Natural killer cell (primary cell): ENCODE measurements around the gene CYP11A1. TPM values are rescaled to one million over a fixed set of nuclear protein-coding genes. Genes with fewer than 3 reads are reported as not detected.

Source experiments
- ATAC-seq, 3 donors: fragments of 150-1000 bp in 2 of 3; fragments of 200-7000 bp in 1 of 3; cut with Tn5 transposase; 1 replicate in 1 of 3; 2 replicates in 2 of 3; pipeline ENCODE4 v1.10.0; 2021; ENCODE audit warnings: mild to moderate bottlenecking in 2 of 3, moderate library complexity in 2 of 3
- DNase-seq, 2 donors: peaks; one replicate each; pipeline versions ENCODE4 v3.0.0 to v3.0.0-alpha.2; 2013 to 2021; ENCODE audit warnings: mixed read lengths in 1 of 2
- H3K27ac ChIP-seq: one replicate; pipeline ENCODE4 v1.5.1; 2013; ENCODE audit warnings: mild to moderate bottlenecking, low read length
- H3K27me3 ChIP-seq: one replicate; pipeline ENCODE4 v1.6.1; 2013; ENCODE audit warnings: low read length; ENCODE audit not compliant: control insufficient read depth, insufficient read depth
- H3K36me3 ChIP-seq: one replicate; pipeline ENCODE4 v1.6.1; 2013; ENCODE audit warnings: low read length; ENCODE audit not compliant: control insufficient read depth, insufficient read depth
- H3K4me1 ChIP-seq: one replicate; pipeline ENCODE4 v1.6.1; 2013; ENCODE audit warnings: low read length; ENCODE audit not compliant: control insufficient read depth, insufficient read depth
- H3K4me3 ChIP-seq: one replicate; pipeline ENCODE4 v1.5.1; 2013; ENCODE audit warnings: low read length
- H3K9me3 ChIP-seq: one replicate; pipeline ENCODE4 v1.6.1; 2013; ENCODE audit warnings: low read length; ENCODE audit not compliant: control insufficient read depth, insufficient read depth
- H3K27ac Mint-ChIP-seq, 2 donors: one replicate each; pipeline ENCODE4 v1.8.0; 2022; ENCODE audit warnings: mild to moderate bottlenecking in 2 of 2, mixed read lengths in 2 of 2, moderate library complexity in 1 of 2
- H3K27me3 Mint-ChIP-seq, 2 donors: one replicate each; pipeline ENCODE4 v1.8.0; 2022; ENCODE audit warnings: low read depth in 2 of 2, mixed read lengths in 2 of 2
- H3K36me3 Mint-ChIP-seq: one replicate; pipeline ENCODE4 v1.8.0; 2022; ENCODE audit warnings: mixed read lengths
- H3K4me1 Mint-ChIP-seq, 2 donors: one replicate each; pipeline ENCODE4 v1.8.0; 2022; ENCODE audit warnings: mixed read lengths in 2 of 2
- H3K4me3 Mint-ChIP-seq: one replicate; pipeline ENCODE4 v1.8.0; 2022; ENCODE audit warnings: mild to moderate bottlenecking, moderate library complexity, mixed read lengths
- H3K9me3 Mint-ChIP-seq, 2 donors: one replicate each; pipeline ENCODE4 v1.8.0; 2022; ENCODE audit warnings: mixed read lengths in 2 of 2
- CTCF ChIP-seq: fragments of 200-600 bp; IDR thresholded peaks from one replicate; pipeline ENCODE4 v1.8.0; 2022; ENCODE audit warnings: antibody characterized with exemption
- WGBS: methylation state at CpG from one replicate; pipeline ENCODE4 v1.1.7; 2013; ENCODE audit warnings: missing lambda C conversion rate; ENCODE audit not compliant: insufficient coverage; 5-methylcytosine and 5-hydroxymethylcytosine counted together
- intact Hi-C: fragments of 100-400 bp; cut with micrococcal nuclease; formaldehyde crosslinking; loops from one replicate; pipeline ENCODE4 v1.14.2; 2022
- total RNA-seq, 4 donors: library from RNA; stranded (reverse); fragments of 120-200 nt in 1 of 4; gene quantifications; one replicate each; pipeline versions ENCODE4 v1.2.3 to v1.2.4, GENCODE V29; 2013 to 2022

The CYP11A1 gene
- total RNA-seq, 3 donors from 2014 or later (not counting 1 experiment from before 2014, with no cell fraction given) = 5.1 TPM; not detected in 2

- peaks cover 44 to 51% of the 10 kb centered on the region in 2 donors for H3K27me3 Mint-ChIP-seq
- Histone ChIP-seq H3K4me3 (no peak overlapping the region), H3K9me3 (no peaks in the 10 kb centered on the region), H3K4me1 (no peaks in the 10 kb centered on the region), H3K27me3 (no peaks in the 10 kb centered on the region), H3K36me3 (no peaks in the 10 kb centered on the region), H3K27ac (no peak overlapping the region)
- H3K9me3 Mint-ChIP-seq = no peaks in the 10 kb centered on the region
- ATAC-seq (no peak), DNase-seq (peak in 1 of 2 donors; percentile 52)
- no peak overlapping the region for H3K4me3 Mint-ChIP-seq
- WGBS = 28% methylated on average over 7 of the region's 7 CpGs
- intact Hi-C loops = no loop called here
- peak; percentile 14 for TF ChIP-seq CTCF
- no peak overlapping the region for H3K27ac Mint-ChIP-seq
- H3K36me3 Mint-ChIP-seq = no peaks in the 10 kb centered on the region
- H3K4me1 Mint-ChIP-seq = peaks cover 0 to 4% of the 10 kb centered on the region in 2 donors
These were observed 64.6 kb downstream of the CYP11A1 start for GRCh38 chr15:74302821-74303359.

GRCh38 chr15:74301583-74302361 lies 65.7 kb downstream of the CYP11A1 start:
- Mint-ChIP-seq H3K27ac (no peak overlapping the region), H3K27me3 (peaks cover 43 to 51% of the 10 kb centered on the region in 2 donors), H3K4me1 (peaks cover 0 to 4% of the 10 kb centered on the region in 2 donors), H3K36me3 (no peaks in the 10 kb centered on the region), H3K9me3 (no peaks in the 10 kb centered on the region), H3K4me3 (no peak overlapping the region)
- no peak for TF ChIP-seq CTCF
- ATAC-seq (no peak), DNase-seq (no peak)
- Histone ChIP-seq H3K9me3 (no peaks in the 10 kb centered on the region), H3K4me1 (no peaks in the 10 kb centered on the region), H3K36me3 (no peaks in the 10 kb centered on the region), H3K27ac (no peak overlapping the region), H3K27me3 (no peaks in the 10 kb centered on the region), H3K4me3 (no peak overlapping the region)
- 75% methylated on average over 6 of the region's 7 CpGs for WGBS
- intact Hi-C loops = no loop called here

GRCh38 chr15:74300057-74300795 lies 67.2 kb downstream of the CYP11A1 start:
- H3K27ac ChIP-seq = no peak overlapping the region
- no peak overlapping the region for H3K4me3 ChIP-seq
- Mint-ChIP-seq H3K27ac (no peak overlapping the region), H3K27me3 (peaks cover 32 to 45% of the 10 kb centered on the region in 2 donors), H3K36me3 (no peaks in the 10 kb centered on the region), H3K4me3 (no peak overlapping the region), H3K9me3 (no peaks in the 10 kb centered on the region), H3K4me1 (peaks cover 0 to 4% of the 10 kb centered on the region in 2 donors)
- intact Hi-C loops = no loop called here
- no peak for ATAC-seq
- H3K36me3 ChIP-seq = no peaks in the 10 kb centered on the region
- H3K4me1 ChIP-seq = no peaks in the 10 kb centered on the region
- TF ChIP-seq CTCF = no peak
- WGBS = 51% methylated on average over 25 of the region's 26 CpGs
- DNase-seq = no peak
- H3K27me3 ChIP-seq = no peaks in the 10 kb centered on the region
- no peaks in the 10 kb centered on the region for H3K9me3 ChIP-seq
